Fibroblast of skin of abdomen (primary cell): ENCODE measurements around the gene NME3.
A peak's percentile ranks its signal among the peaks of the same experiment; 100 is the strongest.

Source experiments
- DNase-seq: peaks from one replicate; pipeline ENCODE4 v3.0.0-alpha.2; 2013

NME3 gene

DNA sequence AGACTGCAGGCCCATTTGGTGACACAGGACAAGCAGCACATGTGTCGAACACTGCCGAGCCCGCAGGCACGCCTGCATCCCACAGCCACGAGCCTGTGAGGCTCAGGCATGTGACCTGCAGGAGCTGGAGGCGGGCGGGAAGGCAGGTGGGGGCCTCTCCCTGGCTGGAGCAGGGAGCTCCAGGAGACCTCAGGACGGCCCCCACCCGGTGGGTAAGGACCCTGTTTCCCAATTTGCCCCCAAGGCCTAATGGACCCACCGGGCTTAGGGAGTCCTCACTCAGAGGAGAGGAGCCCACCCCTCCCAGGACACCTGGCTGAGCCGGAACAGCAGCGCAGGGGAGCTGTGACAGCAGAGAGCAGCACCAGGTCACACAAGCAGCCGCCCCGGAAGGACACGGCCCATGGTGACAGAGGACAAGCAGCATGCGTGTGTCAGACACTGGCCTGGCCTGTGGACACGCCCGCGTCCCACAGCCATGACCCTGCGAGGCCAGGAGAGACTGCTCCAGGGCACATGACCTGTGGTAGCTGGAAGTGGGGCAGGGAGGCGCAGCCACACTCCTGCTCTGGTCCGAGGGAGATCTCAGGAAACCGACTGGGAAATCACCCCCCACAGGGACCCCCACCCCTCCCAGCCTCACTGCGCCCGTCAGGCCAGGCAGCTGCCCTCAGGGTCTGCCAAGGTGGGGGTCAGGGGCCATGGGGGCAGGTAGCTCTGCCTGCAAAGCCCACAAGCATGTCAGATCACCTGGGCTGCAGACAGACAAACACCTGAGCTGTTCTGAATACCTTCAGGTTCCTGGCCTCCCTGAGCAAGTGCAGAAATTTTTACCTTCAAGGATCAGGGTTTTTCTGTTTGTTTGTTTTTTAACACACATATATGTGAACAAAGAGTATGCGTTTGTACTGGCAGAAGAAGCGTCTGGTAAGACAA lies 8.7 kb upstream of the NME3 start:
- no peak for DNase-seq

- no peak for DNase-seq
Measured at GRCh38 chr16:1779234-1779701, 7.9 kb upstream of the NME3 start.

DNA sequence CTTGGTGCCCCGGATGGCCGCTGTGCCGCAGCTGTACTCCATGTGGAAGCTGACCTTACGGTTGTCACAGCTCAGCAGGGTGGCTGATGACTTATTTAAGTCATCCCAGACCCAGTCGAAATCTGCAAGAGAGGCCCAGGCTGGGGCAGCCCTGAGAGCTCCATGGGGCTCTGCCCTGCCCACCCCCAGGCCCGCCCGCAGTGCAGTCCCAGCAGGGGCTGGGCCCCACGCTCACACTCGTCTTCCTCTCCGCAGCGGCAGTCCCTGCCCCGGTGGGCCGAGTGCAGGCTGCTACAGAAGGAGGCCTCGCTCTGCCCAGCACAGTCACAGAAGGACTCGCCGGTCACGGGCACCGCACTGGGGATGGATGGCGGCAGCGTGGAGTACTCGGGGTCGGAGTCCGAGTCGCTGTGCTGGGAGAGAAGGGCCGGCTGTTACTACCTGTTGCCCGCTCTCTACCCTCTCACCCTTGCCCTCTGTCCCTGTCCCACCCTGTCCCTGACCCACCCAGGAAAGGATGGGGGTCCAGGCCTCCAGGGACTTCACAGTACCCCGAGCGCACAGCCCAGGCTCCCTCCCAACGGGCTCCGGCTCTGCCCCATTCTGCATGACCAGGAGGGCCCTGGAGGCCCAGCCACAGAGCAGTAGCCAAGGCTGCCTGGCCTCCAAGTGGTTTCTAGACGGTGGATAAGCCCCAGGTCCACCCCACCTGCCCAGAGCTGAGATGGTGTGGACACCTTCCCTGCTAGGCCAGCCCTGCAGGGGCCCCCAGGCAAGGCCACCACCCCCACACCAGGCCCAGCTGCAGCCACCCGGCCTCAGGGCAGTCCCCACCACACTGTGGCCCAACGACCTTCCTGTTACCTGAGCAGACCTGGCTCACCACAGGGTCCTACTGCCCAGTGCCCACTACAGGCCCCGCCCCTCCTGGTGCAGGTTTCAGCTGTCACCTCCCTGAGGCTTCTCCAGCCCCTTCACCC lies 7.1 kb upstream of the NME3 start:
- no peak for DNase-seq

GRCh38 chr16:1777375-1778199 lies 6.2 kb upstream of the NME3 start:
- DNase-seq: no peak

DNA sequence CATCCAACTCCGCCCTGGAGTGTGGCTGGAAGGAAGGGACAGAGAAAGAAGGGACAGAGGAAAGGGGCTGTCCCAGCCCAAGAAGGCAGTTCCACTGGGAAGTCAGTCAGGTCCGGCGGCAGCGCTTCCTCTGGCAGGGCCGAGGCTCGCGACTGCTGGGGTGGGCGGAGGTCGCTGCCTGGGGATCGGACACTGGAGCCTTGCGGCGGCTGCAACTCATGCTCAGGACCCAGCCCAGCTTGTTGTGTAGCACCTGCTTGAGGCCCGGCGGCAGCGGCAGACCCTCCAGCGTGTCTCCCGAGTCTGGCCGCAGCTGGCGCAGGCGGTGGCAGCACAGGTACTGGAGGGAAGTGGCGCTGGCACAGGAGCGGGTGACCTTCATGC lies 5.6 kb upstream of the NME3 start:
- no peak for DNase-seq

- no peak for DNase-seq
Measured at GRCh38 chr16:1776672-1776955, 5.3 kb upstream of the NME3 start.

GRCh38 chr16:1775846-1776671 lies 4.7 kb upstream of the NME3 start:
- DNase-seq: no peak

GRCh38 chr16:1775006-1775845 lies 3.9 kb upstream of the NME3 start:
- DNase-seq: no peak

- no peak for DNase-seq
Measured at GRCh38 chr16:1774448-1774780, 3.1 kb upstream of the NME3 start.

DNA sequence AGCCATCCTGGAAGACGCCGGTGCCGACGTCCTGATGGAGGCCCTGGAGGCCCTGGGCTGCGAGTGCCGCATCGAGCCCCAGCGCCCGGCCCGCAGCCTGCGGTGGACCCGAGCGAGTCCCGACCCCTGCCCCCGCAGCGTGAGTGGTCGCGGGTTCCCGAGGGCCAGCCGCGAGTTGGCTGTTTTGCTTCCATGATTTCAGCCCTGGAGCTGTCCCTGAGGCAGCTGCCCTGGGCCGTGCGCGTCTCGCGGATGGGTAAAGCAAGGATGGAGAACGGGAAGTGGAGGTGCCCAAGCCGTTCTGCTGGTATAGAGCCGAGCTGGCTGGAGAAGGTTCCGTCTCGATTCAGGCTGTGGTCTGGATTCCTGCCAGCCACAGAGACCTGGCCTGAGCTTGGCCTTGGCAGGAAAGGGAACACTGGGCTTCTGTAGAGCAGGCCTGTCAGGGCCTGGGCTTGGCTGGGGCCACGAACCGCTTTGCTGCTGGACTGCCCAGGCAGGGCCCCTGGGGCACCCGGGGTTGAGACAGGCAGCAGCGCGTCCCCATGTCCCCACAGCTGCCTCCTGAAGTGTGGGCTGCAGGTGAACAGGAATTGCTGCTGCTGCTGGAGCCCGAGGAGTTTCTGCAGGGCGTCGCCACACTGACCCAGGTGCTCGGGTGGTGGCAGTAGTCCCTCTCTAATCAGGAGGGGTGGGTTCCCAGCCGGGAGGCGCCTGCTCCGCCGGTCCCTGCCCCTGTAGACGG lies 2.5 kb upstream of the NME3 start:
- DNase-seq: no peak

DNA sequence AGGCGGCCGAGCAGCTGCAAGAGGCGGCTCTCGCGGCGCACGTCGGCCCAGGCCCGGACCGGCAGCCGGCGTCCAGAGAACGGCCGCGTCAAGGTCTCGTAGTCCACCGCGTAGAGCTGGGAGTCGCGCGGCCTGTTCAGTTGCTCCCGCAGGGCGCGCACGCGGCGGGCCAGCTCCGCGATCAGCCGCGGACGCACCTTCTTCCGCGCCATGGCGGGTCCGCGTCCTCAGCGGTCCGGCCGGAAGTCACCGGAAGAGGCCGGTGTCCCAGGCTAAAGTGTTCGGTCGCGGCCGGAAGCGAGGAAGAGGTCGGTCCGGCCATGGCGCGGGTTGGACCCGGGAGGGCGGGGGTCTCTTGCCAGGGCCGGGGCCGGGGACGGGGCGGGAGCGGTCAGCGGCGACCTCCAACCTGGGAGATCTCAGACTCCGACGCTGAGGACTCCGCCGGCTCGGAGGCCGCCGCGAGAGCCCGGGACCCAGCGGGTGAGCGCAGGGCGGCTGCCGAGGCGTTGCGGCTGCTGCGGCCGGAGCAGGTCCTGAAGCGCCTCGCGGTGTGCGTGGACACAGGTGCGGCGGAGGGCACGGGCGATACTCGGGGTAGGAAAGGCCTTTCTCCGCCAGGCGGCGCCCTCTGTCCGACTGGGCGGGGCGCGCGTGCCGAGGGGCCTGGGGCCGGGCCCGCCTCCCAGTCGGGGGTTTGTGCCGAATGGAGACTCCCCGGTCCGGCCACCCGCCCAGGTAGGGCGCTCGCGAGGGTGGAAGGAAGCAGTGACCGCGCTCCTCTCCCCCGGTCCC lies 1.8 kb upstream of the NME3 start, which contains the start of gene MRPS34:
Gene MRPS34, minus strand, starts transcription at position 227 of the 795 bp plus-strand sequence. Its CDS starts 15 bp downstream, at position 212.
- peak; percentile 80 for DNase-seq

- DNase-seq: no peak
Measured at GRCh38 chr16:1772362-1772907, 1.1 kb upstream of the NME3 start, which contains the start of gene EME2. Gene EME2, plus strand, starts transcription at chr16:1772810. Its CDS starts 418 bp downstream, at chr16:1773228.

GRCh38 chr16:1771864-1772361 lies 570 bp upstream of the NME3 start:
- DNase-seq: peak; percentile 23

GRCh38 chr16:1770328-1771187 lies 785 bp downstream of the NME3 start:
- DNase-seq: peak; percentile 41

- no peak for DNase-seq
Measured at GRCh38 chr16:1769402-1770300, 1.7 kb downstream of the NME3 start.

- no peak for DNase-seq
Measured at GRCh38 chr16:1768767-1769401, 2.5 kb downstream of the NME3 start.
